ENCODE measurements around the gene ARRDC4.

The ARRDC4 gene

GRCh38 chr15:97998307-97999071 is 38.0 kb downstream of the ARRDC4 start:
- TF ChIP-seq GATA1 (IDR thresholded peaks at IDR 0.05; ENCODE audit: low read depth, low read length) (no peak), POLR2A (IDR thresholded peaks at IDR 0.05; ENCODE audit: low read length) (no peak)
- DNase-seq, result no peak

GRCh38 chr15:98000249-98001203 is 40.0 kb downstream of the ARRDC4 start:
- TF ChIP-seq GATA1 (IDR thresholded peaks at IDR 0.05; ENCODE audit: low read depth, low read length) (no peak), POLR2A (IDR thresholded peaks at IDR 0.05; ENCODE audit: low read length) (no peak)
- no peak for DNase-seq

- DNase-seq, result no peak
- TF ChIP-seq POLR2A (IDR thresholded peaks at IDR 0.05; ENCODE audit: low read length), result no peak
- no peak for TF ChIP-seq GATA1 (IDR thresholded peaks at IDR 0.05; ENCODE audit: low read depth, low read length)
Measured at GRCh38 chr15:98001663-98002194, 41.2 kb downstream of the ARRDC4 start.

- TF ChIP-seq POLR2A (IDR thresholded peaks at IDR 0.05; ENCODE audit: low read length) (no peak), GATA1 (IDR thresholded peaks at IDR 0.05; ENCODE audit: low read depth, low read length) (no peak)
- no peak for DNase-seq
Measured at GRCh38 chr15:98002419-98002818, 41.9 kb downstream of the ARRDC4 start.

GRCh38 chr15:98002866-98003265 is 42.4 kb downstream of the ARRDC4 start:
- no peak for DNase-seq
- TF ChIP-seq POLR2A (IDR thresholded peaks at IDR 0.05; ENCODE audit: low read length) (no peak), GATA1 (IDR thresholded peaks at IDR 0.05; ENCODE audit: low read depth, low read length) (no peak)

GRCh38 chr15:98003518-98003917 is 43.0 kb downstream of the ARRDC4 start:
- TF ChIP-seq GATA1 (IDR thresholded peaks at IDR 0.05; ENCODE audit: low read depth, low read length), result no peak
- TF ChIP-seq POLR2A (IDR thresholded peaks at IDR 0.05; ENCODE audit: low read length), result no peak
- no peak for DNase-seq

GRCh38 chr15:98003996-98004395 is 43.5 kb downstream of the ARRDC4 start:
- TF ChIP-seq GATA1 (IDR thresholded peaks at IDR 0.05; ENCODE audit: low read depth, low read length) (no peak), POLR2A (IDR thresholded peaks at IDR 0.05; ENCODE audit: low read length) (no peak)
- DNase-seq, result no peak

GRCh38 chr15:98005659-98006058 is 45.2 kb downstream of the ARRDC4 start:
- no peak for TF ChIP-seq GATA1 (IDR thresholded peaks at IDR 0.05; ENCODE audit: low read depth, low read length)
- TF ChIP-seq POLR2A (IDR thresholded peaks at IDR 0.05; ENCODE audit: low read length), result no peak
- DNase-seq, result no peak

GRCh38 chr15:98009169-98009568 is 48.7 kb downstream of the ARRDC4 start:
- no peak for DNase-seq
- TF ChIP-seq GATA1 (IDR thresholded peaks at IDR 0.05; ENCODE audit: low read depth, low read length), result no peak
- TF ChIP-seq POLR2A (IDR thresholded peaks at IDR 0.05; ENCODE audit: low read length), result no peak

GRCh38 chr15:98009971-98010370 is 49.5 kb downstream of the ARRDC4 start:
- TF ChIP-seq GATA1 (IDR thresholded peaks at IDR 0.05; ENCODE audit: low read depth, low read length), result no peak
- TF ChIP-seq POLR2A (IDR thresholded peaks at IDR 0.05; ENCODE audit: low read length), result no peak
- DNase-seq, result no peak

GRCh38 chr15:98012354-98012753 is 51.9 kb downstream of the ARRDC4 start:
- TF ChIP-seq POLR2A (IDR thresholded peaks at IDR 0.05; ENCODE audit: low read length) (no peak), GATA1 (IDR thresholded peaks at IDR 0.05; ENCODE audit: low read depth, low read length) (no peak)
- no peak for DNase-seq

- TF ChIP-seq POLR2A (IDR thresholded peaks at IDR 0.05; ENCODE audit: low read length) (no peak), GATA1 (IDR thresholded peaks at IDR 0.05; ENCODE audit: low read depth, low read length) (no peak)
- no peak for DNase-seq
Measured at GRCh38 chr15:98013631-98014030, 53.1 kb downstream of the ARRDC4 start.

GRCh38 chr15:98017150-98017964 is 56.9 kb downstream of the ARRDC4 start:
- TF ChIP-seq POLR2A (IDR thresholded peaks at IDR 0.05; ENCODE audit: low read length) (no peak), GATA1 (IDR thresholded peaks at IDR 0.05; ENCODE audit: low read depth, low read length) (no peak)
- DNase-seq, result no peak
